Sigmoid colon (tissue), 4 donors: ENCODE data around the gene RFX4.

Experiments used
- EP300 ChIP-seq, 4 donors: sonication (generic); formaldehyde crosslinking; IDR thresholded peaks; one replicate each; pipeline ENCODE4 v1.6.1; 2017; ENCODE audit warnings: antibody characterized with exemption in 4 of 4
- POLR2A ChIP-seq, 2 donors: fragments of 450-650 bp; IDR thresholded peaks; one replicate each; pipeline ENCODE4 v1.6.1; 2016; ENCODE audit warnings: antibody characterized with exemption in 2 of 2, mild to moderate bottlenecking in 2 of 2, moderate library complexity in 2 of 2
- POLR2AphosphoS5 ChIP-seq, 4 donors: sonication (generic); formaldehyde crosslinking; IDR thresholded peaks; one replicate each; pipeline ENCODE4 v1.6.1; 2017; ENCODE audit warnings: antibody characterized with exemption in 4 of 4
- TF ChIP-seq, protein P1 (sequence below), 4 experiments: fragments of 450-650 bp in 3 of 4; fragments of 200-600 bp in 1 of 4; IDR thresholded peaks; one replicate each; pipeline ENCODE4 v1.5.1; 2016 to 2019; ENCODE audit warnings: antibody characterized with exemption in 4 of 4, mild to moderate bottlenecking in 3 of 4, moderate library complexity in 2 of 4

- TF ChIP-seq, protein P1, sequence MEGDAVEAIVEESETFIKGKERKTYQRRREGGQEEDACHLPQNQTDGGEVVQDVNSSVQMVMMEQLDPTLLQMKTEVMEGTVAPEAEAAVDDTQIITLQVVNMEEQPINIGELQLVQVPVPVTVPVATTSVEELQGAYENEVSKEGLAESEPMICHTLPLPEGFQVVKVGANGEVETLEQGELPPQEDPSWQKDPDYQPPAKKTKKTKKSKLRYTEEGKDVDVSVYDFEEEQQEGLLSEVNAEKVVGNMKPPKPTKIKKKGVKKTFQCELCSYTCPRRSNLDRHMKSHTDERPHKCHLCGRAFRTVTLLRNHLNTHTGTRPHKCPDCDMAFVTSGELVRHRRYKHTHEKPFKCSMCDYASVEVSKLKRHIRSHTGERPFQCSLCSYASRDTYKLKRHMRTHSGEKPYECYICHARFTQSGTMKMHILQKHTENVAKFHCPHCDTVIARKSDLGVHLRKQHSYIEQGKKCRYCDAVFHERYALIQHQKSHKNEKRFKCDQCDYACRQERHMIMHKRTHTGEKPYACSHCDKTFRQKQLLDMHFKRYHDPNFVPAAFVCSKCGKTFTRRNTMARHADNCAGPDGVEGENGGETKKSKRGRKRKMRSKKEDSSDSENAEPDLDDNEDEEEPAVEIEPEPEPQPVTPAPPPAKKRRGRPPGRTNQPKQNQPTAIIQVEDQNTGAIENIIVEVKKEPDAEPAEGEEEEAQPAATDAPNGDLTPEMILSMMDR (IDR thresholded peaks at IDR 0.05): no peak
- TF ChIP-seq POLR2A (IDR thresholded peaks at IDR 0.05) (no peak), EP300 (IDR thresholded peaks at IDR 0.05) (no peak), POLR2AphosphoS5 (IDR thresholded peaks at IDR 0.05) (no peak)
Observed at GRCh38 chr12:106599302-106599701, 16.5 kb downstream of the RFX4 start.
